HepG2 (cell line): ENCODE measurements around the gene FXYD5. TPM values are rescaled to one million over a fixed set of nuclear protein-coding genes. Genes with fewer than 3 reads are reported as not detected.

ENCODE experiments used
- ATAC-seq: fragments of 200-7000 bp; cut with Tn5 transposase; 3 replicates; pipeline ENCODE4 v1.9.1; 2020; ENCODE audit warnings: mild to moderate bottlenecking, moderate library complexity
- BruUV-seq: library from RNA; stranded (reverse); fragments of 400-500 nt; replicated peaks from 2 replicates; lab custom pipeline; 2021; lab: Mats Ljungman, UMichigan
- CTCF ChIA-PET: fragments of 300-600 bp; formaldehyde crosslinking; extraction: SDS; loops from one replicate; lab custom pipeline; 2021; ENCODE audit warnings: low total read pairs, inconsistent platforms, low intra/inter-chr PET ratio; lab: Yijun Ruan, JAX
- POLR2A ChIA-PET: fragments of 350-600 bp; sonication (Branson Sonifier 250); formaldehyde crosslinking; loops from one replicate; lab custom pipeline; 2020; ENCODE audit warnings: antibody characterized with exemption, inconsistent platforms; lab: Yijun Ruan, JAX
- DNase-seq: peaks from one replicate; pipeline ENCODE4 v3.0.0-alpha.2; 2015; ENCODE audit warnings: low spot score
- FAIRE-seq: peaks from 3 replicates; lab custom pipeline; 2011; peaks lifted over from hg19 to GRCh38; lab: Jason Lieb, UNC
- H2AFZ ChIP-seq: one replicate; pipeline ENCODE4 v1.6.1; 2011; ENCODE audit warnings: low read length, inconsistent platforms
- H3K27ac ChIP-seq: fragments of 300-600 bp; 3 replicates; pipeline ENCODE4 v1.8.0; 2011; ENCODE audit warnings: mixed run types, mild to moderate bottlenecking, mixed read lengths, low read length, inconsistent platforms; ENCODE audit not compliant: insufficient read depth; ENCODE audit errors: extremely low read length
- H3K27me3 ChIP-seq, 2 experiments: fragments of 200-600 bp in 1 of 2; 2 replicates in 1 of 2; 3 replicates in 1 of 2; pipeline versions ENCODE4 v1.6.0 to v1.8.0; 2011; ENCODE audit warnings: low read length in 2 of 2, mild to moderate bottlenecking in 2 of 2, moderate library complexity in 2 of 2, inconsistent platforms in 1 of 2; ENCODE audit not compliant: insufficient read depth in 2 of 2, control insufficient read depth in 1 of 2
- H3K36me3 ChIP-seq, 2 experiments: fragments of 200-600 bp in 1 of 2; replicated peaks in 1 of 2; 2 replicates in 1 of 2; 3 replicates in 1 of 2; pipeline versions ENCODE4 v1.5.1 to v1.8.0; 2011; ENCODE audit warnings: low read length in 2 of 2, inconsistent platforms in 1 of 2; ENCODE audit not compliant: insufficient read depth in 2 of 2, control insufficient read depth in 1 of 2
- H3K4me1 ChIP-seq: 2 replicates; pipeline ENCODE4 v1.5.1; 2012; ENCODE audit warnings: low read length, inconsistent platforms; ENCODE audit not compliant: insufficient read depth
- H3K4me2 ChIP-seq: 2 replicates; pipeline ENCODE4 v1.6.0; 2011; ENCODE audit warnings: low read depth, low read length, inconsistent platforms
- H3K4me3 ChIP-seq, 3 experiments: fragments of 200-600 bp in 1 of 3; sonication (generic), shearing (Covaris generic) in 1 of 3; replicated peaks in 1 of 3; 2 replicates each; pipeline ENCODE4 v1.5.1; 2011 to 2016; ENCODE audit warnings: low read length in 3 of 3, inconsistent platforms in 2 of 3, low read depth in 2 of 3, mild to moderate bottlenecking in 2 of 3, control low read depth in 1 of 3, mixed read lengths in 1 of 3; ENCODE audit not compliant: insufficient read depth in 1 of 3
- H3K79me2 ChIP-seq: one replicate; pipeline ENCODE4 v1.6.1; 2011; ENCODE audit warnings: low read length, inconsistent platforms; ENCODE audit not compliant: insufficient read depth
- H3K9ac ChIP-seq: 2 replicates; pipeline ENCODE4 v1.6.0; 2011; ENCODE audit warnings: mild to moderate bottlenecking, low read depth, low read length, inconsistent platforms; ENCODE audit not compliant: insufficient read depth
- H3K9me3 ChIP-seq: 2 replicates; pipeline ENCODE4 v1.5.1; 2012; ENCODE audit warnings: mild to moderate bottlenecking, low read length
- H4K20me1 ChIP-seq: 2 replicates; pipeline ENCODE4 v1.6.0; 2011; ENCODE audit warnings: inconsistent platforms, mild to moderate bottlenecking, low read length, moderate library complexity; ENCODE audit not compliant: insufficient read depth
- ASH2L ChIP-seq: fragments of 300-600, 200-600 bp; sonication (generic); IDR thresholded peaks from 2 replicates; pipeline ENCODE4 v1.7.0; 2017; ENCODE audit warnings: low read depth, mild to moderate bottlenecking, moderate library complexity, mixed read lengths, low read length; ENCODE audit not compliant: insufficient read length
- PHF8 ChIP-seq: sonication (generic); formaldehyde crosslinking; IDR thresholded peaks from 2 replicates; pipeline ENCODE4 v1.5.0; 2020; ENCODE audit warnings: missing genetic modification reagents
- RCOR2 ChIP-seq: IDR thresholded peaks from 2 replicates; pipeline ENCODE4 v1.6.1; 2016; ENCODE audit warnings: missing biosample characterization, missing genetic modification reagents
- ZNF329 ChIP-seq: sonication (generic); formaldehyde crosslinking; IDR thresholded peaks from 2 replicates; pipeline ENCODE4 v1.9.0; 2021; ENCODE audit warnings: low read depth, mild to moderate bottlenecking, missing genetic modification reagents
- ZNF646 ChIP-seq: sonication (generic); formaldehyde crosslinking; IDR thresholded peaks from 2 replicates; pipeline ENCODE4 v1.9.0; 2021; ENCODE audit warnings: mild to moderate bottlenecking, missing genetic modification reagents
- whole genome bisulfite sequencing: methylation state at CpG from one replicate; pipeline ENCODE4 v1.1.6; 2017; ENCODE audit warnings: low lambda C conversion rate; 5-methylcytosine and 5-hydroxymethylcytosine counted together
- in situ Hi-C: cut with HindIII; loops from 2 replicates; pipeline ENCODE4 v1.10.0; 2017; ENCODE audit warnings: low pct_unique_long_range_greater_than_20kb; ENCODE audit not compliant: extremely low pct_ligation_motif_present
- intact Hi-C: fragments of 100-400 bp; cut with micrococcal nuclease; formaldehyde crosslinking; loops from one replicate; pipeline ENCODE4 v1.10.0; 2022; ENCODE audit not compliant: unreplicated experiment
- polyA plus RNA-seq, 8 experiments: library from polyadenylated mRNA; depleted of rRNA in 3 of 8; stranded (reverse) in 7 of 8; unstranded in 1 of 8; fragments of >200 nt; fragmentation: Illumina TruSeq in 4 of 8; extraction: Trizol in 4 of 8; gene quantifications; 2 replicates each; pipeline versions ENCODE4 v1.2.1 to v1.2.3, GENCODE V29; 2011 to 2016; ENCODE audit warnings: low read depth in 4 of 8, missing spikeins in 1 of 8, mixed read lengths in 1 of 8; ENCODE audit not compliant: insufficient read depth in 1 of 8
- total RNA-seq, 5 experiments: library from RNA; depleted of rRNA; stranded (reverse); fragments of >200 nt; fragmentation: Illumina TruSeq; extraction: Trizol; gene quantifications; 2 replicates each; pipeline ENCODE4 v1.2.3, GENCODE V29; 2016; ENCODE audit warnings: low read depth in 1 of 5

FXYD5 gene
- total and polyA plus RNA-seq, 2 of the 13 experiments (the other 11 are each of a cell fraction or from before 2014, with no cell fraction given): 0.65 TPM; not detected in 1

- Histone ChIP-seq H3K27ac (peak overlapping the region; percentile 56), H3K79me2 (no peaks in the 10 kb centered on the region), H3K27me3 (no peaks in the 10 kb centered on the region; a peak in 1 of 5 replicates), H3K36me3 (no peaks in the 10 kb centered on the region), H3K9me3 (no peaks in the 10 kb centered on the region), H3K9ac (peak overlapping the region; percentile 38), H3K4me2 (peak overlapping the region; percentile 51), H3K4me1 (peaks cover 51% of the 10 kb centered on the region), H3K4me3 (no peak overlapping the region; a peak in 1 of 6 replicates), H2AFZ (no peak overlapping the region), H4K20me1 (no peaks in the 10 kb centered on the region)
- ChIA-PET POLR2A (no interaction called here), CTCF (no interaction called here)
- TF ChIP-seq PHF8 (CRISPR knock-in tag): no peak
- TF ChIP-seq ZNF329 (CRISPR knock-in tag): peak; percentile 100
- TF ChIP-seq ZNF646 (CRISPR knock-in tag): 0 out of 2 replicates have a peak, but pooled peaks have one; percentile 35
- TF ChIP-seq ASH2L: peak; percentile 42
- peak; percentile 45; the same call in 1 of the 2 replicates for TF ChIP-seq RCOR2 (CRISPR knock-in tag)
- intact Hi-C loops: no loop called here
- WGBS: 96% methylated on average over 1 of the region's 2 CpGs
- in situ Hi-C loops: no loop called here
- BruUV-seq: no TSS peak
- no peak for DNase-seq
- no peak for FAIRE-seq
- no peak for ATAC-seq
These were observed 47.5 kb upstream of the FXYD5 start for GRCh38 chr19:35106898-35107541.
